Thyroid gland (tissue), 4 donors: ENCODE measurements around the gene MTCL3.

Source experiments
- POLR2A ChIP-seq, 2 donors: fragments of 450-650 bp; IDR thresholded peaks; one replicate each; pipeline ENCODE4 v1.6.1; 2017; ENCODE audit warnings: antibody characterized with exemption in 2 of 2, mild to moderate bottlenecking in 2 of 2, moderate library complexity in 1 of 2
- TF ChIP-seq, protein P1 (sequence below), 6 experiments: fragments of 200-600 bp in 3 of 6; fragments of 450-650 bp in 3 of 6; sonication (generic) in 3 of 6; IDR thresholded peaks; one replicate each; pipeline ENCODE4 v1.5.1; 2016 to 2019; ENCODE audit warnings: antibody characterized with exemption in 6 of 6, mild to moderate bottlenecking in 2 of 6, inconsistent platforms in 1 of 6, moderate library complexity in 1 of 6

DNA sequence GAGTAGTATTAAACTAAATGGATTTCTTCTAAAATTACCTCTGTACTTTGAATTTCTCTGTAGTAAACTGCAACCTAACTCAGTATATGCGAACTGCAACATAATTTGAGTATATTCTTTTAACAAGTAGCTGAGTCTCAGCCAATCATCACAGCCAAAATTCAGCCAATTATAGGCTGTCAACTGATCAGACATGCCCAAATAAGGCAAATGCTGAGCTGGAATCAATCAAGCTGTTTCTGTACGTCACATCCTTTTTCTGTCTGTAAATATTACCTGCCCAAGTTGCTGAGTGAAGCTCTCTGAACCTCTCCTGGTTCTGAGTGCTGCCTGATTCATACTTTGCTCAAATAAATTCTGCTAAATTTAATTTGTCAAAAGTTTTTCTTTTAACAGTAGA is 48.3 kb upstream of the MTCL3 start:
- TF ChIP-seq, protein P1, sequence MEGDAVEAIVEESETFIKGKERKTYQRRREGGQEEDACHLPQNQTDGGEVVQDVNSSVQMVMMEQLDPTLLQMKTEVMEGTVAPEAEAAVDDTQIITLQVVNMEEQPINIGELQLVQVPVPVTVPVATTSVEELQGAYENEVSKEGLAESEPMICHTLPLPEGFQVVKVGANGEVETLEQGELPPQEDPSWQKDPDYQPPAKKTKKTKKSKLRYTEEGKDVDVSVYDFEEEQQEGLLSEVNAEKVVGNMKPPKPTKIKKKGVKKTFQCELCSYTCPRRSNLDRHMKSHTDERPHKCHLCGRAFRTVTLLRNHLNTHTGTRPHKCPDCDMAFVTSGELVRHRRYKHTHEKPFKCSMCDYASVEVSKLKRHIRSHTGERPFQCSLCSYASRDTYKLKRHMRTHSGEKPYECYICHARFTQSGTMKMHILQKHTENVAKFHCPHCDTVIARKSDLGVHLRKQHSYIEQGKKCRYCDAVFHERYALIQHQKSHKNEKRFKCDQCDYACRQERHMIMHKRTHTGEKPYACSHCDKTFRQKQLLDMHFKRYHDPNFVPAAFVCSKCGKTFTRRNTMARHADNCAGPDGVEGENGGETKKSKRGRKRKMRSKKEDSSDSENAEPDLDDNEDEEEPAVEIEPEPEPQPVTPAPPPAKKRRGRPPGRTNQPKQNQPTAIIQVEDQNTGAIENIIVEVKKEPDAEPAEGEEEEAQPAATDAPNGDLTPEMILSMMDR (IDR thresholded peaks at IDR 0.05), result no peak
- TF ChIP-seq POLR2A (IDR thresholded peaks at IDR 0.05), result no peak
